Caco-2 (cell line): ENCODE data around the gene SP3. TPM values are rescaled to one million over a fixed set of nuclear protein-coding genes. Genes with fewer than 3 reads are reported as not detected.

Experiments used
- BruUV-seq: library from RNA; stranded (reverse); fragments of 400-500 nt; replicated peaks from 2 replicates; lab custom pipeline; 2021; lab: Mats Ljungman, UMichigan
- CTCF ChIA-PET: fragments of 300-600 bp; sonication (Branson Sonifier 250); formaldehyde crosslinking; loops from one replicate; lab custom pipeline; 2022; ENCODE audit warnings: antibody characterized with exemption; lab: Charles Lee
- POLR2A ChIA-PET: fragments of 300-600 bp; sonication (Branson Sonifier 250); formaldehyde crosslinking; loops from one replicate; lab custom pipeline; 2022; ENCODE audit warnings: antibody characterized with exemption; lab: Charles Lee
- DNase-seq, 2 experiments: peaks; one replicate each; pipeline versions ENCODE4 v3.0.0 to v3.0.0-alpha.2; 2020 to 2022
- H3K27me3 ChIP-seq: replicated peaks from 2 replicates; pipeline ENCODE4 v1.6.0; 2011; ENCODE audit warnings: low read length; ENCODE audit not compliant: control insufficient read depth, insufficient read depth
- H3K36me3 ChIP-seq: 2 replicates; pipeline ENCODE4 v1.5.1; 2011; ENCODE audit warnings: low read length; ENCODE audit not compliant: control insufficient read depth, insufficient read depth
- H3K4me1 ChIP-seq: fragments of 250-450 bp; sonication (Bioruptor Pico); 2 replicates; pipeline ENCODE4 v1.5.1; 2020; ENCODE audit warnings: mild to moderate bottlenecking
- H3K4me3 ChIP-seq: 2 replicates; pipeline ENCODE4 v1.5.1; 2011; ENCODE audit warnings: low read depth, mild to moderate bottlenecking, control low read depth, low read length
- H3K9me3 ChIP-seq: fragments of 250-450 bp; sonication (Bioruptor Pico); 2 replicates; pipeline ENCODE4 v1.5.1; 2020; ENCODE audit warnings: mild to moderate bottlenecking, moderate library complexity
- H3K27ac Mint-ChIP-seq: one replicate; pipeline ENCODE4 v1.8.0; 2022; ENCODE audit warnings: mixed read lengths; ENCODE audit not compliant: unreplicated experiment
- H3K27me3 Mint-ChIP-seq: one replicate; pipeline ENCODE4 v1.8.0; 2022; ENCODE audit warnings: mixed read lengths; ENCODE audit not compliant: insufficient read depth, unreplicated experiment
- H3K36me3 Mint-ChIP-seq: one replicate; pipeline ENCODE4 v1.8.0; 2022; ENCODE audit warnings: mild to moderate bottlenecking, mixed read lengths; ENCODE audit not compliant: insufficient read depth, unreplicated experiment
- H3K4me1 Mint-ChIP-seq: one replicate; pipeline ENCODE4 v1.8.0; 2022; ENCODE audit warnings: low read depth, mixed read lengths; ENCODE audit not compliant: unreplicated experiment
- H3K4me3 Mint-ChIP-seq: one replicate; pipeline ENCODE4 v1.8.0; 2022; ENCODE audit warnings: mild to moderate bottlenecking, moderate library complexity, mixed read lengths; ENCODE audit not compliant: unreplicated experiment
- H3K9me3 Mint-ChIP-seq: one replicate; pipeline ENCODE4 v1.8.0; 2022; ENCODE audit warnings: mixed read lengths; ENCODE audit not compliant: unreplicated experiment
- intact Hi-C: fragments of 100-400 bp; cut with micrococcal nuclease; formaldehyde crosslinking; loops from one replicate; pipeline ENCODE4 v1.10.0; 2022; ENCODE audit not compliant: unreplicated experiment
- total RNA-seq: library from RNA; stranded (reverse); gene quantifications from 2 replicates; pipeline ENCODE4 v1.2.3, GENCODE V29; 2022
- TF ChIP-seq, protein P1 (sequence below), 2 experiments: fragments of 200-600 bp in 1 of 2; IDR thresholded peaks; 1 replicate in 1 of 2; 2 replicates in 1 of 2; pipeline versions ENCODE4 v1.5.1 to v1.8.0; 2011 to 2022; ENCODE audit warnings: antibody characterized with exemption in 1 of 2, control low read depth in 1 of 2, inconsistent platforms in 1 of 2, low read depth in 1 of 2, low read length in 1 of 2, mild to moderate bottlenecking in 1 of 2, moderate library complexity in 1 of 2; ENCODE audit not compliant: insufficient read depth in 1 of 2, severe bottlenecking in 1 of 2, unreplicated experiment in 1 of 2

SP3 gene
- total RNA-seq, 1 experiment from 2014 or later = 111 TPM

DNA sequence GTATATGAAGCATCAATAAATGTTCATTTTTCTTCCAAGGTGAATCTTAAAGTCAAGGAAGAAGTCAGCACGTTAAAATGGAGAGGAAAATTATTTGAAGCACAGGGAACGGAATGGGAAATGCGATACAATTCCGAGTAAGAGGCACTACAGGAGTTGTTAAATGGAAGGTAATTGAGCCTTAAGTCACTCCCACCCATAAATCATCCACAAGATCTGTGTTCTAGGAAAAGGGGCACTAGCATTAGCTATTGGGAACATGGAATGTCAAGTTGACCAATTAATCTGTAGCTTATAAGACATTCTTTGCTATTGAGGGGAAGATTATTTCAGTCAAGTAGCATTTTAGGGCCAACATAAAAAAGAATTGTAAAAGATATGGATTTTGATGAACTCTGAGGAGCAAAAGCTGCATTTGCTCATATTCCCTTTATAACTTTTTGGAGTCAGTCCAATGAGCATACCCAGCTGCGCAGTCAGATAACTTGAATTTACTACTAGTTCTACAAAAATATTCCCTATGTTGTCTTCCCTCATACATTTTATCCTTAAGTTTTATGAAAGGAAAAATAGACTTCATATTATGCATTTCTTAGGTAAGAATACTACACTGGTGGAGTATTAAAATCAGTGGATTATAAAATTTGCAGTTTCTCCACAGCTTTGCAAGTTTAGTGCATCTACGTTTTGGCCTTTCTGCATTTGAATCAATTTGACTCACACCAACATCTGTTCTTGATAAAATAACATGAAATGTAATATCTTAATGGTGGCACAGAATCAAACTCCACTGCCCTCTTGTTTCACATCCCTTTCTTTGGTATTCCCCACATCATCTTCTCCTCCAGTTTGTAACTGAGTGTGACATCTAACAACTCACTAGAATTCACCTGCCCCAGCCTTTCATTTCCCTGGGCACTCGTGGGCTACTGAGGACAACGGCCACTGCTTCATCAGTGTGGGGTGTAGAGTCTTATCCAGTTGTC lies 95.6 kb downstream of the SP3 start:
- no peaks in the 10 kb centered on the region for H3K9me3 Mint-ChIP-seq
- H3K4me3 Mint-ChIP-seq = no peak overlapping the region
- TF ChIP-seq, protein P1, sequence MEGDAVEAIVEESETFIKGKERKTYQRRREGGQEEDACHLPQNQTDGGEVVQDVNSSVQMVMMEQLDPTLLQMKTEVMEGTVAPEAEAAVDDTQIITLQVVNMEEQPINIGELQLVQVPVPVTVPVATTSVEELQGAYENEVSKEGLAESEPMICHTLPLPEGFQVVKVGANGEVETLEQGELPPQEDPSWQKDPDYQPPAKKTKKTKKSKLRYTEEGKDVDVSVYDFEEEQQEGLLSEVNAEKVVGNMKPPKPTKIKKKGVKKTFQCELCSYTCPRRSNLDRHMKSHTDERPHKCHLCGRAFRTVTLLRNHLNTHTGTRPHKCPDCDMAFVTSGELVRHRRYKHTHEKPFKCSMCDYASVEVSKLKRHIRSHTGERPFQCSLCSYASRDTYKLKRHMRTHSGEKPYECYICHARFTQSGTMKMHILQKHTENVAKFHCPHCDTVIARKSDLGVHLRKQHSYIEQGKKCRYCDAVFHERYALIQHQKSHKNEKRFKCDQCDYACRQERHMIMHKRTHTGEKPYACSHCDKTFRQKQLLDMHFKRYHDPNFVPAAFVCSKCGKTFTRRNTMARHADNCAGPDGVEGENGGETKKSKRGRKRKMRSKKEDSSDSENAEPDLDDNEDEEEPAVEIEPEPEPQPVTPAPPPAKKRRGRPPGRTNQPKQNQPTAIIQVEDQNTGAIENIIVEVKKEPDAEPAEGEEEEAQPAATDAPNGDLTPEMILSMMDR (IDR thresholded peaks at IDR 0.05; ENCODE audit: insufficient read depth in 1 of 2, low read depth in 1 of 2, low read length in 1 of 2, severe bottlenecking in 1 of 2, unreplicated experiment in 1 of 2) = no peak
- BruUV-seq = no TSS peak
- POLR2A ChIA-PET = no interaction called here
- H3K4me3 ChIP-seq = no peak overlapping the region
- H3K4me1 Mint-ChIP-seq = peaks cover 11% of the 10 kb centered on the region
- CTCF ChIA-PET = no interaction called here
- no peak overlapping the region for H3K27ac Mint-ChIP-seq
- peaks cover 19% of the 10 kb centered on the region for H3K4me1 ChIP-seq
- H3K27me3 Mint-ChIP-seq = peaks cover 3% of the 10 kb centered on the region
- no peaks in the 10 kb centered on the region for H3K36me3 Mint-ChIP-seq
- H3K36me3 ChIP-seq = no peaks in the 10 kb centered on the region
- no peaks in the 10 kb centered on the region for H3K9me3 ChIP-seq
- H3K27me3 ChIP-seq = no peaks in the 10 kb centered on the region
- no peak for DNase-seq
- intact Hi-C loops = no loop called here

- Histone ChIP-seq H3K4me1 (peaks cover 13% of the 10 kb centered on the region), H3K4me3 (no peak overlapping the region), H3K27me3 (no peaks in the 10 kb centered on the region), H3K9me3 (no peaks in the 10 kb centered on the region), H3K36me3 (no peaks in the 10 kb centered on the region)
- intact Hi-C loops = no loop called here
- ChIA-PET CTCF (no interaction called here), POLR2A (no interaction called here)
- Mint-ChIP-seq H3K27ac (no peak overlapping the region), H3K27me3 (peaks cover 3% of the 10 kb centered on the region), H3K4me3 (no peak overlapping the region), H3K4me1 (peaks cover 6% of the 10 kb centered on the region), H3K36me3 (no peaks in the 10 kb centered on the region), H3K9me3 (no peaks in the 10 kb centered on the region)
- TF ChIP-seq, protein P1 (IDR thresholded peaks at IDR 0.05; ENCODE audit: insufficient read depth in 1 of 2, low read depth in 1 of 2, low read length in 1 of 2, severe bottlenecking in 1 of 2, unreplicated experiment in 1 of 2) = no peak
- no peak for DNase-seq
- no TSS peak for BruUV-seq
These were observed 96.8 kb downstream of the SP3 start for GRCh38 chr2:173868406-173868805.

- CTCF ChIA-PET = no interaction called here
- TF ChIP-seq, protein P1 (IDR thresholded peaks at IDR 0.05; ENCODE audit: insufficient read depth in 1 of 2, low read depth in 1 of 2, low read length in 1 of 2, severe bottlenecking in 1 of 2, unreplicated experiment in 1 of 2) = no peak
- no peaks in the 10 kb centered on the region for H3K4me1 Mint-ChIP-seq
- H3K9me3 Mint-ChIP-seq = no peaks in the 10 kb centered on the region
- no TSS peak for BruUV-seq
- Histone ChIP-seq H3K27me3 (no peaks in the 10 kb centered on the region), H3K36me3 (no peaks in the 10 kb centered on the region), H3K4me3 (no peak overlapping the region), H3K4me1 (no peaks in the 10 kb centered on the region), H3K9me3 (no peaks in the 10 kb centered on the region)
- POLR2A ChIA-PET = no interaction called here
- no peak overlapping the region for H3K4me3 Mint-ChIP-seq
- H3K36me3 Mint-ChIP-seq = no peaks in the 10 kb centered on the region
- peaks cover 3% of the 10 kb centered on the region for H3K27me3 Mint-ChIP-seq
- DNase-seq = no peak
- no peak overlapping the region for H3K27ac Mint-ChIP-seq
- intact Hi-C loops = no loop called here
These were observed 98.1 kb downstream of the SP3 start for GRCh38 chr2:173866874-173867618.
